Activated T-cell treated with anti-CD3 and anti-CD28 coated beads for 24 hours (primary cell): ENCODE data around the gene TNRC6C.

Source experiments
- DNase-seq: peaks from one replicate; pipeline ENCODE4 v3.0.0-alpha.2; 2020; ENCODE audit warnings: low read depth

TNRC6C gene

GRCh38 chr17:78013683-78014467 is 55.4 kb downstream of the TNRC6C start:
- peak; percentile 42 for DNase-seq

GRCh38 chr17:78014646-78015045 is 56.1 kb downstream of the TNRC6C start:
- no peak for DNase-seq

DNA sequence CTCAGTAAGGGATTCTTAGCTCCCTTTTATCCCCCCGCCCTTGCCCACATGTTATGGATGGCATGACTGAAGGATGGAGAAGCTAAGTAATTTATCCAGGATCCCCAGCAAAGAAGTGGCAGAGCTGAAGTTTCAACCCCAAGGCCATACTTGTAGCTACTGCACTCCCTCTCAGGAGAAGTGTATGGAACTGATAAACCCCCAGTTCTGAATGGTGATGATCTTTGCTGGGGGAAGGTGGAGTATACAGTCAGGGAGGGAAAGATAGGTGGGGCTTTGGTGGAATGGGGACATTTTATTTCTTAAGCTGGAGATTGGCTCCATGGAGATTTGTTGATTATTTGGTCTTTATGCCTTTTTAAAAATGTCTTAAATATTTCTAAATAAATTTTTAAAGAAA is 58.3 kb downstream of the TNRC6C start:
- no peak for DNase-seq

DNA sequence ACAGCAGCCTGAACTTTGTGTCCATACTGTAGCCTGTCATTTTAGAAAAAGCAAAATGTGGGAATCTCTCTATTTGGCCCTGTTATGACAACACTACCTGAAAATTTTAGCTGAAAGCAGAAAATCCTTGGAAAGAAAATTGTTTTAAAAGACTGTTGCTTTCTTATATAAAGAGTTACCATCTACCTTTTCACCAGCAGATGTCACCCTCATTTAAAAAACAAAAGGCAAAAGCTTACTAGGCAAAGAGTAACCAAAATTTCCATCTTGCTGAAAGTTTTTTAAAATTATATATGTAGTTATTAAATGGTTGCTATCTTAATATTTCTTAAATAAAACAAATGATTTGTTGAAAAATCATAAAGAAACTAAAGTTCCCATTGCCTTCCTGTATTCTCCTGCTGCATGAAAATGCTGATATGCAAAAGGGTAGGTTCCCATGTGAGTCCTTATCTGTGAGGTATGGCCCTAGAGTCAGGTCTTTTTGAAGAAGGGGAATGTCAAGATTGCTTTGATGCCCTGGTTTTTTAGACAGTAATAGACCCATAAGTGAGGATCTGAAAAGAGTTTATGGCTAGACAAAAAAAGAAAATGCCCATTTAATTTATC is 61.0 kb downstream of the TNRC6C start:
- DNase-seq, result no peak

DNA sequence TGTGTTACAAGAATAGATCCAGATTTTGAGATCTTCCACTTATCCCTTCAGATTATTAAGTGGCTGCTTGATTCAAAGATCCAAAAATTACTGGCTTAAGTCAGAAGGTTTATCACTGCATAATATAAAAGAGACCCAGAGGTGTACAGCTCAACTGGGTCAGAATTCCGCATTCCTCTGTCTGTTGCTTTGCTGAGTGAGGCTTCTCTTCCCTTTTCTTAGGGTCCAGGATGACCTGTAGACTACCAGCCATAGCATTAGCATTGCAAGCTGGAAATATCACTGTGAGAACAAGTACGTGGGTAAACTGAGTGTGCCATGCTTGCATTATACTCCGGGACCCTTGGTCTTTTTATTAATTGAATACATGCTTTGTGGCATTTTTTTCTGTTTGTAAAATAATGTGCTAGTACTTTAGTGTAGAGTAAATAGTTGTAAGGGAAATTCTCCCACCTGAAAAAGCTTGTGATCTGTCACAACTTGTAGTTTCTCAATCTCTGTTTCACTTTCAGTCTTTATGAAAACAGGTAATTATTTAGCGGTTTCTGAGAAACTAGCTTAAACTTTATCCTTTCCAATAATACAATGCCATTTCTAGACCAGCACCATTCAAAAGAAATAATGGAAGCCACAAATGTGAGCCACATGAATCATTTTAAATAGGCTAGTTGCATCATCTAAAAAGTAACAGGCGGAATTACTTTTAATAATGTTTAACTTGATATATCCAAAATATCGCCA is 61.6 kb downstream of the TNRC6C start:
- no peak for DNase-seq

- DNase-seq, result no peak
Observed at GRCh38 chr17:78020717-78021108, 62.2 kb downstream of the TNRC6C start.

- no peak for DNase-seq
Observed at GRCh38 chr17:78022425-78022824, 63.9 kb downstream of the TNRC6C start.

- no peak for DNase-seq
Observed at GRCh38 chr17:78023042-78023441, 64.5 kb downstream of the TNRC6C start.

DNA sequence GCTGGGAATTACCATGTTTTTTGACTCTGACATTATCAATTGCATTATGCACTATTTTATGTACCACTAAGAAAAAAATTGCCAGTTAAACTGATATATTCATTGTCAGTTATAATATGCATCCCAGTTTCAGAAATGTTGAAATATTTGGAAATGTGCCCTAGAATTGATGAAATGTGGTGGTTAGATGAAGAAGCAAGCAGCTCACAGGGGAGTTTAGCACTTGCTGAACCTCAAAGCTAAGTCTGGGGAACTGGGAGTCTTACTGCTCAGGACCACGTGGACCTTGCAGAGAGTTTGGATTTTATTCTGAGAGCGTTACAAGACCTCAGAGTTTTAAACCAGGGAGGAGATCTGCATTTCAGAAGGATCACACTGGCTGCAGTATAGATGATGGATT is 67.9 kb downstream of the TNRC6C start:
- no peak for DNase-seq

DNA sequence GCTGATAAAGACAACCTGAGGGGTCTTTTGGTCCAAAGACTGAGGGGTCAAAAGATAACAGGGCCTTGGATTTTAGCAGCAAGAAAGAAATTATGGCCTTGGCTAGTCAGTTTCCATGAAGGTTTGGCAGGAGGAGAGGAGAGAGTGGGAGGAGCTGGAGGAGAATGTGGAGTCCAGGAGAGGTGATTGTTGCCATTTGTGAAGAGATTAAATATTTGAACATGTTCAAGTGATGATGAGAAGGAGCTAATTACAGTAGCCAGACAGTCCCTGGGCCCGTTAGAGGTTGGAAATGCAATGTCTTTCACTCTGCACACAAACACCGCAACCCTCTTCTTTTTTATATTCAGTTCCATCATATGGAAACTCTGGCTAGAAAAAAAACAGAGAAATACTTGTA is 68.6 kb downstream of the TNRC6C start:
- no peak for DNase-seq

GRCh38 chr17:78029697-78030096 is 71.2 kb downstream of the TNRC6C start:
- no peak for DNase-seq

DNA sequence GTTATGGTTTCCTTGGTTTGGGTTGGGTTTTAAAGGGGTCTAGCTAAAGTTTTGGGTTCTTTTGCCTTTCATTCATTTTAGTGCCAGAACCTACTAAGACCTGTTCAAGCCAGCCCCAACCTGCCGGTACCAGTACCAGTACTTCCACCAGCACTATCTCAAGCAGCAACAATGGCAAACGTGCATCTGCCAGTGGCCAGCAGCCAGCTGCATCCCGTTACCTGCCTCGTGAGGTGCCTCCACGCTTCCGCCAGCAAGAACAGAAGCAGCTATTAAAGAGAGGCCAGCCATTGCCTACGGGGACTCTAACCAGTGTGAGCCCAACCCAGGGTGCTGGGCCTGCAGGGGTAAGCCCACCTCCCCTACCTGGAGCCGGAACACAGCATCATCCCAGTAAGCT is 72.9 kb downstream of the TNRC6C start:
- DNase-seq, result no peak

GRCh38 chr17:78032166-78032565 is 73.7 kb downstream of the TNRC6C start:
- no peak for DNase-seq

DNA sequence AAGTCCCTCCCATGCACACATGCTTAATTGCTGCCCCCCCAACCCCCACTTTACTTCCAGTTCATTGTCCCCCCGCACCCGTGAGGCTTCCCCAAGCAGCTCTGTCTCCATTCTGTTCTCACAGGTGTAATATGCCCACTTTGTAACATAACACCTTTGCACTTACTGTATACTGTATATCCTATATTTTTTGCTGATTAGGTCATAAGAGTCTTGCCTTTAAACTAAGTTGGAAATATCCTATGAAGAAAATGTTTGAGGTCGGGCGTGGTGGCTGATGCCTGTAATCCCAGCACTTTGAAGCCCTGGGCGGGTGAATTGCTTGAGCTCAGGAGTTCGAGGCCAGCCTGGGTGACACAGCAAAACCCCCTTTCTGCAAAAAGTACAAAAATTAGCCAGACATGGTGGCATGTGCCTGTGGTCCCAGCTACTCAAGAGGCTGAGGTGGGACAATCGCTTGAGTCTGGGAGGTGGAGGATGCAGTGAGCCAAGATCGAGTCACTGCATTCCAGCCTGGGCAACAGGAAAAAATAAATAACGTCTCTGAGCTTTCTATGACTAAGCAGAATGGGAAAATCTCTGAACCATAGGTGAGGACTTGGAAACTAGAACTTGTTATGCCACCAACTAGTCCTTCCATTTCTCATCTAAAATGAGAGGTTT is 76.1 kb downstream of the TNRC6C start:
- no peak for DNase-seq

- DNase-seq, result no peak
Observed at GRCh38 chr17:78037280-78037679, 78.8 kb downstream of the TNRC6C start.

GRCh38 chr17:78038748-78039288 is 80.3 kb downstream of the TNRC6C start:
- no peak for DNase-seq

DNA sequence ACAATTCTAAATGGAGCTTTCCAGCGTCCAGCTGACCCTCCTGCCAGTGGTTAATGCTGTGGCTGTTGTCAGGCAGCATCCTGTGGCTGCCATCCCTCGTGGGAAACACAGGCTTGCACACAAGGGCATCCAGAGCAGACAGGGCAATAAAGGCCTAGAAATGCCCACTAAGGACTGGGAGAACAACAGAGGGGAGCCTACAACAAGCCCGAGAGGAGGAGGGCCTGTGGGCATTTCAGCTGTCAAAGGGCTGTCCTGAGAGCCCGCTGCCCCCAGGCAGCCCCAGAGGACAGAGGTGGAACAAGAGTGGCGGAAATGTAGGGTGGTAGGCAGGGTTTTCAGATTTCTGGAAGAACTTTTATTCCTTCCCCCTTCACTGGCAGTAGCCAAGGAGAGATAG is 81.1 kb downstream of the TNRC6C start:
- no peak for DNase-seq

- no peak for DNase-seq
Observed at GRCh38 chr17:78040440-78041385, 82.2 kb downstream of the TNRC6C start.

DNA sequence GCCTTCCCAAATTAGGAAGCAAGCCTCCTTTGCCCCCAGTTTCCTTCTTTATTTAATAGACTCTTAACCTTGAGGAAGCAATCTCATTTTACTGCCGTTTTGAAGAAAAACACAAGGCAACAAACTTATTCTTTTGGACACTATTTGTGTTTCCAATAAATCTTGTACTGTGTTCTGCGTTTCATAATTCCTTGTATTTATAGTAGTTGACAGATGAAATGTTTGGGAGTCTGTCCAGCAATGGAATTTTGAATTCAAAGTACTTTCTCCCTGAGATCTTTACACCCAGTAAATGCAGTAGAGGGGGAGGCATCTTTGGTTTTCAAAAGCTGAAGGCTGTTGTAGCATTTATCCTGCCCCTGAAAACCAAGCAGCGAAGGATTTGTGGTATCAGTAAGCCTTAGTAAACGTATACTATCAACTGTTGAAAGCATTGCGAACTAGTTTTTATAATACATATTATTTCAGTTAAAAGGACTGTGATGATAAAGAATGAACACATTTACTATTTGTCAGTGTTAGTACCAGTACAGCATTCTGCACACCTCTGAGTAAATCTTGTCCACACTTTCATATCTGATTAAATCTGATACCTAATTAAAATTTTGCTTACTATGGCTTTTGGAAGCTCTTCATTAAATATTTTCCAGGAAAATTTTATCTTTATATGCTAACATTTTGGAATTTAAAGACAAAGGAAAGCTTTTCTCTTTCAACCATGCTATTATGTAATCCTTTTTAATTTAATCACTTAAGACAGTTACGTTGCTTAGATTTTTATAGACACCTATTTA is 83.1 kb downstream of the TNRC6C start:
- no peak for DNase-seq

GRCh38 chr17:78042542-78042941 is 84.0 kb downstream of the TNRC6C start:
- no peak for DNase-seq
